GM21360 (cell line): Measurements from ENCODE around the gene SORL1.
A peak's percentile ranks its signal among the peaks of the same experiment; 100 is the strongest.

ENCODE experiments used
- ATAC-seq: cut with Tn5 transposase; IDR thresholded peaks from one replicate; pipeline ENCODE4 v1.9.1; 2021; ENCODE audit warnings: mild to moderate bottlenecking, moderate library complexity; ENCODE audit not compliant: unreplicated experiment

The SORL1 gene

DNA sequence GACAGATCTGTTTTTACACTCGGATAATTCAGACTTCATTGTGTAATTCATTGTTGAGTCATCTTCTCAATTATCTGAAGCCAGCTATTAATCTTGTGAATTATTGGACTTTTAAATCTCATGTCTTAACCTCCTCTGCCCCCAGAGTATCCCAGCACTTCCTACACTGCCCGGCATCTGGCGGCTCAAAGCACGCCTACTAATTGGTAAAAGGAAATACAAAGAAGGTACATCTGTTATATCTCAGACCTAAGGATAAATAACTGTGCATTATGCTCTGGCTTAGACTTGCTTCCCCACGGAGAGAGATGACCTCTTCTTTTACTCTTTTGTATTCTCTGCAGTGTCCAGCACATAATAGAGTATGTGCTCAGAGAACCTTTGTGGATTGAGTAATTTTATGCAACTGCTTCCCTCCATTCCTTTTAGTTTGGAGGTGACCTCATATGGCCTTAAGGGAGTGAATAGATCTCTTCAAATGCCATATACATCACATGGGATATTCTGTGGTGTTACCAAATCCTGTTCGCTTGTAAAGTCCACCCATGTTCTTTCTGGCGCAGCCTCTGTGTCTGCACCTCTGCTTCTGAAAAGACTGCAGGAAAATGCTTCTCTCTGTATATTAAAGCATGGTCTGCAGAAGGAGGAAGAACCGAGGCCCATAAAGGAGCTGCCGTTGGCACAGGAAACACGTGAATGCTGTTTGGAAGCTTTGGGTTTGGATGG lies 126.3 kb downstream of the SORL1 start:
- no peak for ATAC-seq

DNA sequence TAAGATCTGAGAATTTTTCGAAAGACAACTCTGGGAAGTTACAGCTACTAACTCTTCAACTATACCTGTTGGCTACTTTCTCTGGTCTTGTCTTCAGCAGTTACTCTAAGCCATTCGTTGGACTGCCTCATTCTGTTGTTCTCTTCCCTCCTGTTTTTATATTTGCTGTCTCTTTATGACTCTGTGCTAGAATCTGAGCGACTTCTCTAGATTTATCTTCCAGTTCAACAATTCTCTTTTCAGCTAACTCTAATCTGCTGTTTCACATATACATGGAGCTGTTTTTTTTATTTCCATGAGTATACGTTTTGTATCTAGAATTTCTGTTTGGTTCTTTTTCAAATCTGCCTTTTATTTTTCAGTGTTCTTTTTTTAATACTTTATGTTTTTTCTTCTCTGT lies 128.0 kb downstream of the SORL1 start:
- no peak for ATAC-seq

DNA sequence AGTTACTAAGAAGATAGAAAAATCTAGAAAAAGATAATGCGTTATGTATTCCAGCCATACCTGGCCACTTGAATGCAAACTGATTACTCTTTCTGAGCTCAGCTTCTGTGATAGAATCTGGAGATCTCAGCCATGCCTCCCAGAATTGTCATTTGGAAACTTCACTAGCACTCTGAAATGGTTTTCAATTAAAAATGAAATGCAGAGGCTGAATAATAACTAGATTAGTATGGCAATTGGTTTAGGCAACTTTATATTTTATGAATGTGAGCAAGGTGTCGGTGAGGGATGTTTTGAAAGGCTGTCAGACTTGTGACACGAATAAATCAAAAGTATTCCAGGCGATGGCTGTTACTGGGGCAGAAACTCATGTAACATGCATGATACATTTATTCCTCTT lies 129.5 kb downstream of the SORL1 start:
- ATAC-seq, result no peak

DNA sequence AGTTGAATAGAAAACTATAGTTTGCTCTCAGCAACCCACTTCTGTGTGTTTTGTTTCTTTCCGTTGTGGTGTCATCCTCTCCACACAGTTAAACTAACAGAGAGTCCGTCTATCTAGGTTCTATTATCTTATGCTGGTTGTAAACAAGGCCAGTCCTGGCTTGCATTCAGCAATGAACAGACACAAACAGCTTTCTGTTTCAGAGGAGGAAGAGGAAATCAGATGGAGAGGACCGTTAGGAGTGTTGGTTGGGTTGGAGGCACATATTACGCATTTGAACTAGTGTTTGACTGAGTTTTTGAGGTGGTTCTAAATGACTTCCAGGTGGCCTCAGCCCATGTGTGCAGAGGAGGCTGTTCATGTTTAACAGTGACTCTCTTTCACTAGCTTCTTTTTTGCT lies 130.2 kb downstream of the SORL1 start:
- ATAC-seq, result no peak

DNA sequence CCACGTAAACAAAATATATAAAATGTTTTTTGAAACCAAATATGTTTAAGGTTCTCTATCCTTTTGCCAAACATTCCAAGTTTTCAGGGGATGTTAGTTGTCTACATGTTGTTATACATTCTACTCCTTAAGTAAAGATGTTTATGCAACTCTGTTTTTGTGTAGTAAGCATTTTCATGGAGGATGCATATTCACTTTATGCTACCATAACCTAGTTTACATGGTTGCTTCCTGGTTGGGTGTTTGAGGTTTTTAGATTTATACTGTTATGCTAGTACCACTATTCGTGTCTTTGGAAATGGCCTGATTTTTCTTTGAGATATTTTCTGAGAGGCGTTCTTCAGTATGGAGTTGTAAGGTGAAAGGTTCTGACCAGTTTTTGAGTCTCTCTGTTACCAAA lies 131.7 kb downstream of the SORL1 start:
- no peak for ATAC-seq

DNA sequence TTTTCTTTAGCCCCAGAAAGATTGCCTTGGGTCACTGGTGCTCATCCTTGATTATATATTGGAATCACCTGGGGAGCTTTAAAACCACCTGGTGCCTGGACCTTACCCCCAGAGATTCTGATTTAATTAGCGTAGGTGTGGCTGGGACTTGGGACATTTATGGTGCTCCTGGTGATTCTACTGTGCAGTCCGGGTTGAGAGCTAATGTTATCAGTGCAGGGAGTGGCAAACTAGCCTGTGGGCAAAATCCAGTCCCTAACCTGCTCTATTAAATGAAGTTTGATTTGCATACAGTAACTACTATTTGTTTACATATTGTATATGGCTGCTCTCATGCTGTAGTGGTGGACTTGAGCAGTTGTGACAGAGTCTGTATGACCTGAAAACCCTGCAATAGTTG lies 134.6 kb downstream of the SORL1 start:
- ATAC-seq, result no peak

DNA sequence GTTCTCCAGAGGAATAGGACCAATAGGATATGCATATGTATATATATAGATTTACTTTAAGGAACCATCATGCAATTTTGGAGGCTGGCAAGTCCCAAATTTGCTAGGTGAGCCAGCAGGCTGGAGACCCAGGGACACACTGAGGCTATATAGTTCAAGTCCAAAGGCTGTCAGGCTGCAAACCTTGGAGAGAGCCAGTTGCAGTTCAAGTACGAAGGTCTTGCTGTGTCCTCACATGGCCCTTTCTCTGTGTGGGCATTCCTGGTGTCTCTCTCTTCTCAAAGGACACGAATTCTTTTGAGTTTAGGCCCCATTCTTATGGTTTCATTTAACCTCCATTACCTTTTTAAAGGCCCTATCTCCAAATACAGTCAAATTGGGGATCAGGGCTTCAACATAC lies 135.1 kb downstream of the SORL1 start:
- ATAC-seq, result no peak

DNA sequence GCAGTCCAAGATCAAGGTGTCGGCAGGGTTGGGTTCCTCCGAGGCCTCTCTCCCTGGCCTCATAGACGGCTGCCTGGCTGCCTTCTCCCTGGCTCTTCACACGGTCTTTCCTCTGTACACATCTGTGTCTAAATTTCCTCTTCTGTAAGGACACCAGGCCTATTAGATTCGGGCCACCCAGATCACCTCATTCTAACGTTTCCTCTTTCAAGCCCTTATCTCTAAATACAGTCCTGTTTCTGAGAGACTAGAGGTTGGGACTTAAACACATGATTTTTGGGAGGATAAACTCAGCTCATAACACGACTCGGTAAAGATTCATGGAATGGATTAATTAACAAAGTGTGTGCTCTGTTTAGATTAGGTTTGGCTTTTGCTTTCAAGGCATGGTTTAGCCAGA lies 136.6 kb downstream of the SORL1 start:
- no peak for ATAC-seq

DNA sequence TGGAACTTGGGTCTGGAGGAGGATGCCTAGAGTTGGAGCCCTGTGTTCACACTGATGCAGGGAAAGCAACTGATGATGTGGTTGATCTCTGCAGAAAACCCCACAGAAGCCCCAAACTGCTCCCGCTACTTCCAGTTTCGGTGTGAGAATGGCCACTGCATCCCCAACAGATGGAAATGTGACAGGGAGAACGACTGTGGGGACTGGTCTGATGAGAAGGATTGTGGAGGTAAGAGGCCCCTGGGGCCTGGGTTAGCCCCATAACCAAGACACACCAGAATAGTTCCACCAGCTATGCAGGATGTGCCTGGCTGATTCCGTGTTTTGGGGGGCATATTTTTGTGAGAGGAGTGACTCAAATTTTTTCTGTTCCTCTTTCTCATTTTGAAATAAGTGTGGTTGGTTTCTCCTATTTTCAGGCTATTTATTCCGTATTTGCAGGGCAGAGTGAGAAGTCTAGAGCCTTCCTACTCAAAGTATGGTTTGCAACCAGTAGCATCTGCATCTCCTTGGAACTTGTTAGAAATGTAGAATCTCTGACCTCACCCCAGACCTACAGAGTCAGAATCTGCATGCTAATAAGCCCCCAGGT lies 137.9 kb downstream of the SORL1 start:
- peak; percentile 79 for ATAC-seq

DNA sequence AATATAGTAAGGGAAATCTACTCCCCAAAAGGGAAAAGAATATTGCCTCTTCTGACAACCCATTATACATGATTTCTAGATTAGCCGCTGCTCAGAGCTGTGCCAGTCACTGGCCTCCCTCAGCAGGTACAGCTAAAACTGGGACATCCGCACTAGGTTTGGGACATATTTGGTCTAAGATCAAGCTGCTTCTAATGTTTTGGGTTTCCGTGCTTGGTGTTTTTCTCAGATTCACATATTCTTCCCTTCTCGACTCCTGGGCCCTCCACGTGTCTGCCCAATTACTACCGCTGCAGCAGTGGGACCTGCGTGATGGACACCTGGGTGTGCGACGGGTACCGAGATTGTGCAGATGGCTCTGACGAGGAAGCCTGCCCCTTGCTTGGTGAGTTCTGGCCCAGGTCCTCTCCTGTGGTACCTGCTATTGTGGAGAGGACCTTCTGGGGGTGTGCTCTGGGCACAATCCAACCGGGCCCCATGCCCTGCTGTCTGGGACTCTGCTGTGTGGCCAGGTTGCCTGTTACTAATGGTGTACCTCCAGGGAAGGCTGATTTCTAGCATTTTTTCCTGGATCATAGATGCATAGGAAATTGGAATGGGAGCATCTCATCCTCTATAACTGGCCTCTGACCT lies 138.8 kb downstream of the SORL1 start:
- no peak for ATAC-seq

DNA sequence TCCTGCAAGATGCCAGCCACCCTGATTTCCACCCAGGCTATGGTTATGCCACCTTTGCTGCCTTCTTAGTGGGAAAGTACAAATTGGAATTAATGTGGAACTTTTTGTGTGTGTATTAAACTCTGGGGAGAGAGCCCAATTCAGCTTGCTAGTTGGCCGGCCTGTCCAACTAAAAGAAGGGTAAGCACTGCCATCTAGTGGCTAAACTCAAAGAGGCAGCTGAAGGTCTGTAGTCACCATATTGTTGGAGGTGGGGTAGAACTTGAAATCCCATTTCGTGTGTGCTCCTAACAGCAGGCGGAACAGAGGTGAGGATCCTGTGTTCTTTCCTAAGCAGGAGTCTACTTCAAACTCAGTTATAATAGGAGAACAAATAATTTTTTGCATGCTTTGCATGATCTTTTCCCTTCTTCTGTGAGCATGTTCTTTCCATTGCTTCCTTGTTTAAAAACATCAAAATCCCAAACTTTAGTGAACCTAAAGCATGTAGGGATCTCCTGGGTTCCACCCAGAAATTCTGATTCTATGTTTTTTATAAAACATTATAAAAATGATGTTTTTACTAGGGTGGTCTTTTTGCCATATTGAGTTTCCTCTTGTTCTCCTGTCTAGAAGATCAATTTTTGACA lies 139.4 kb downstream of the SORL1 start:
- ATAC-seq, result no peak

DNA sequence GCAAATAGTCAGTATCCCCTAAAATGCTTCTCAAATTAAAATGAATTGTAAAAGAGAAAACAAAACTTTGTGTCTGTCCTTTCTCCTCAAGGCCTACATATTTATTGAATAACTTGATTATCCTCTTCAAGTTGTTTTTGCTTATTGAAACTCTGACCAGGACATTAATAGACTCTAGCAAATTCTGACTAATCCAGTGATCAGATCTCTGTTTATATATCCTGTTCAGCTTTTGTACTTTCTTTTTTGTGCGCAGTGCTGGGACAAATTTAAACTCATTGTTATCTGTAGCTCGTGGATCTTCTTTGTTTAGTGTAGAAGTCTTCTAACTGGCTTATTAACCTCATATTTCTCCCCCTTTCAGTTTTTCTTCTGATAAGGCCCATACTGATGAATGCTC lies 140.6 kb downstream of the SORL1 start:
- ATAC-seq, result peak; percentile 30

DNA sequence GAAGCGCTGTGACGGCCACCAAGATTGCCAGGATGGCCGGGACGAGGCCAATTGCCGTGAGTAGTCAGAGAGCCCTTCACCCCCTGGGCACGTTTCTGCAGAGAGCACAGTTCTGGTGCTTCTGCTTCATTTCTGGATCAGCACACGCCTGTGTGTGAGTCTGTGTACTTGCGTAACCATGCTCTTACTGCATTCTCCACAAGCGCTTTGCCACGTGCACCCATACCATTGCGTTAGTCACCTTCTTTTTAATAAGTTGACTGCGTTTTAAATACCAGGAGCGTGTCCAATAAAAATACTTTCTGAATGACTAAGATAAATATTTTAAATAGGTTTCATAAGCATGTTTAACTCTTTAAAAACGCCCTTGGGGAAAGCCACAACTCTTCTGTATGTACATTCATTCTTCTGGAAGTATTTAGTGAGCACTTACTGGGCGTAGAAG lies 143.6 kb downstream of the SORL1 start:
- ATAC-seq, result no peak

DNA sequence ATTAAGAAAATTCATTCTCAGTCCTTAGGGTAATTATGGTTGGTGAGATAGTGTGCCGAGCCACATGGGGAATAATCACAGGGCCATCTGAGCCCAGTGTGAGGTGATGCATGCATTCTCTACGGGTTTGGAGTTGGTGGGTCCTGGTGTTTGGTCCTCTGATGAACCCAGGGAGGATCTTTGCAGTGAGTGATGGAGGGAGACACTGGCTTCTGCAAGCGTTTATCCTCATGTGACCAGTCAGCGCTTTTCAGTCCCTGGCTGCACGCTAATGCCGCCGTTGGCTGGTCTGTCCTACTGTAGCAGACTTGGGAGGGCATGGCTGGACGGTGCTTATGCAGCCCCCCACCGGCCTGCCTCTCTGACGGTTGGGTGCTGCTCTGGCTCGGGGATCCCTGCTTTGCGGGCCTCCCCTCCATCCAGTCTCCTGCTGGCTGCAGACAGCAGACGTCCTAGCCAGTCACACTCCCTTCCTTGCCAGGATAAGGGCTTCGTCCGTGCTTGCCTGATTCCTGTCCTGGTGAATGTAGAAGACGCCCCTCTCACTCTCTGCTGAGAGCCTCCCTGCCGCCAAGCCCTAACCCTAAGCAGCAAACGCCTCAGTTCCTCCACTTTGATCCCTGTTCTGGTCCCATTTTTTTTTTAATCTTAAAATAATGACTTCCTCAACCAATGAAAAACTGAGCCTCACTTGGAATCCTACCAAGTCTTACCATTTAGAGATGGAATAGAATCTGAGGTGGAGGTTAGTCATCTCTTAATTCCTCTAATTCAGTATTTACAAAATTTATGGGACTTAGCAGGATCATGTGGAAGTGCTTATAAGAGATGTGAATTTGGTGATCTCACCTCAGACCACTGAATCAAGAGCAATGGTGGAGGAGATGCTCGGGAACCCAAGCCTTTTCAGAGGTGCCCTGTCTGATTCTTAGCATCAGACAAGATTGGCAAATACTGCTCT lies 144.4 kb downstream of the SORL1 start:
- ATAC-seq, result no peak

DNA sequence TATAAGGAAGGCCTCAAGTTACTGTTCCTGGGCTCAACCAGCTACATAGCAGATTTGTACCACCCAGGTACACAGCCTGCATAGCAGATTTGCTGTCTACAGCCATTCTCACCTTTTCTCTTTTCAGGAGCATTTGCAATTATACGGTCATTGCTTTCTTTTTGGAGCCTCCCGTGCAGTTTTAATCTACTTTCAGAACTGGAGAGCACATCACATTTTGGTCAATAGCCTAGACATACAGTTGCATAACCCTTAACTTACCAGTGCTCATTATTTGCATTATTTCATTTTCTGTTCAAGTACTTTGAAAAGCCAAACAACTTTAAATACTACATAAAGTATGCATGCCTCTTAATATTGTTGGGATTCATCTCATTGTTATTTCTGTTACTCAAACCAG lies 151.2 kb downstream of the SORL1 start:
- no peak for ATAC-seq

DNA sequence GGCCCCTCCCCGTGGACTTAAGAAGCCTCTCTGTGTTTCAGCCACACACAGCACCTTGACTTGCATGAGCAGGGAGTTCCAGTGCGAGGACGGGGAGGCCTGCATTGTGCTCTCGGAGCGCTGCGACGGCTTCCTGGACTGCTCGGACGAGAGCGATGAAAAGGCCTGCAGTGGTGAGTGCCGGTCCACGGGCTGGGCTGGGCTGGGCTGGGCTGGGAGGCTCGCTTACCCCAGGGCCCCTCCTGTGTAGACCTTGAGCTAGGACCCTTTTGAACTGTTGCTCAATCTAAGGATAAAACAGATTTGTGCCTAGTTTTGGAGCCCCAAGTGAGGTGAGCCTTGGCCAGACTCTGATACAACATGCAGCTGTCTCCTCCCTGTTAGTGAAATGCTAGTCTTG lies 152.0 kb downstream of the SORL1 start:
- no peak for ATAC-seq

DNA sequence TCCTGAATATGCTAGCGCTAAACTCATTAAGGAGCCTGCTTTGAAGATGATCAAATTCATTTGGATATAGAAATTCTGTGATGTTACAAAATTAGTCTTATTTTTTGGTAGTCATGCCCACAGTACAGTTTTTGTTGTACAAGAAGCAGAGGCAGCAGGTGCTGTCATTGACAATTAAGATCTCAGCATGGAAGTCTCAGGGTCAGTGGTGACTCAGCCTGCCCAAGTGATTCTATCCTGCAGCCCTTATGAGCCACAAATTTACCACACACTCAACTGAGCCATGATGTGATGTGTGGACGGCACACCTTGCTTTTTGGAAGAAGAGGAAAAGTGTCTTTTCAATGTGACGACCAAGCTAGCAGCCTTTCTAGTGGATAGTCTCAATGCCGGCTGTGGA lies 154.2 kb downstream of the SORL1 start:
- ATAC-seq, result no peak

DNA sequence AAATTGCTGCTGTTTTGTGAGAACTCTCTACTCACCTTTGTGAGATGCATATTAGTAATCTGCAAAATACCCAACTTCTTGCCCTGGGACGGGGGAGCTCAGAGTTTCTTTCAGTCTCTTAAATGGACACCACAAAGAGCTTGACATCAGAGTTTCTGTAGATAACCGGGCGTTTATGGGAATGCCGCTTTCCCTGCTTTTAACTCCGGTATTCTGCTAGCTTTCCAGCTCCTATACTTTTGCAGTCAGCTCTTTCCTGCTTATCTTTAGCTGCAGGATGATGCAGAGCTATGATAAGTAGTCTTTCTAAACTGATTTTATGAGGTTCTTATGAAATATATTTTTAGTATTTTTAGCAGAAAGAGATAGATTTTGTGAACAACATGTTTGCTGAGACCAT lies 155.2 kb downstream of the SORL1 start:
- ATAC-seq, result no peak

DNA sequence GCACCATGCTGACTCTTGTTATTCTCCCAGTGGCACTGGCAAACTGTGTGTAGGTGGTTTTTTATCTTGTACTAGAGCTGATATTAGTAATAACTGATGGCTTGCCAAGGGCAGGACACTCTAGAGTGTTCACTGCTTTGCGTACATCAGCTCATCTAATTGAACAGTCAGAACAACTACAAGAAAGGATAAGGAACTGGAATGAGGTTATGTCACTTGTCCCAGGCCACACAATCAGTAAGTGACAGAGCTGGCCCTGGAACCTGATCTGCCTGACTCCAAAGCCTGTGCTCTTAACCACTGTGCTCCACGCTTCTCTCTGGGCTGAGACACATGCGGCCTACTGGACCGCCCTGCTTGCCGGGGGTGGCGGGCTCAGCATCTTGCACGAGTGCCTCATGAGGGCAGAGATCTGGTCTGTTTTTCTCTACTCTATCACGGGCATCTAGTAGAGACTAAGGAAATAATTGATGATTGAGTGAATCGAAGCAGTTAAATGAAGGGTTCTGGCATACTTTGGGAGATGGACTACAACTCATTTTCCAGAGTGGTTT lies 156.5 kb downstream of the SORL1 start:
- no peak for ATAC-seq

DNA sequence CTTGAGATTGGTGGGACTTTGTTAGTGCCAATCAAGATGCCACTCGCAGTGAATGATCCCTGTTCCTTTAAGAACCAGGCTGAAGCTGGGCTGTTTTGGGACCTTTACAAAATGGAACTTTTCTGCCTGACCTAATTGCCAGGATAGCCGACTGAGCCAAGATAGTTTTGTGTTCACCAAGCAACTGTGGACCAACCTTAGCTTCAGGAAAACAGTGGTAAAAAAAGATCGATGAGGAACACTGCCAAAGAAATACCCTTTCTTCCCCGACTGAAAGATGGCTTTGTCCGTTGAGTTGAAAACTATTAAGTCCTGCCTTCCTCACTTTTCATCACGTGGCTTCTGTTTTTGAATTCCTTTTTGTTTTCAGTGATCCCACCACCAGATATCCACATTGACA lies 158.6 kb downstream of the SORL1 start:
- no peak for ATAC-seq

DNA sequence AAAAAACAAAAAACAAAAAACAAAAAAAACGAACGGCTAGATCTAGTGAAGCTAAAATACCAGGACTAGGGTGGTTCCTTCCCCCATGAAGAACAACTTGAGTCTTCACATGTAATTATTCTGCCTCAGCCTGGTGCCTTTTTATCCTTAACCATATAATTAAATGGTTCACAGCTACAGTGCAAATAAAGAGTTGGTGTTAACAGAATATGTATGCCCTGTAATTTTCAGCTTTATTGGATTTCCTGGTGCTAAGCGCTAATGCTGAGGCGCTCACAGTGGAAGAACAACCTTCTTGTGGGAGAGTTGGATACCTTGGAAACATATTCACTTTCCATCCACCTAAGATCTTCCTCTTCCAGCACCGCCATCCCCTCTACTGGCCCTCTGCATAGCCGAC lies 159.1 kb downstream of the SORL1 start:
- no peak for ATAC-seq
